HCT116 (cell line): ENCODE results near the gene CHST11. TPM values are rescaled to one million over a fixed set of nuclear protein-coding genes. Genes with fewer than 3 reads are reported as not detected.

ENCODE experiments used
- ATAC-seq: fragments of 200-7000 bp; cut with Tn5 transposase; 2 replicates; pipeline ENCODE4 v1.9.1; 2020; ENCODE audit warnings: mild to moderate bottlenecking, moderate library complexity
- BruUV-seq: library from RNA; stranded (reverse); fragments of 400-500 nt; replicated peaks from 2 replicates; lab custom pipeline; 2021; lab: Mats Ljungman, UMichigan
- CTCF ChIA-PET: fragments of 300-600 bp; sonication (Branson Sonifier 250); formaldehyde crosslinking; loops from one replicate; lab custom pipeline; 2021; ENCODE audit warnings: antibody characterized with exemption; lab: Charles Lee
- POLR2A ChIA-PET: fragments of 300-600, 350-600 bp; sonication (Branson Sonifier 250); formaldehyde crosslinking; loops from one replicate; lab custom pipeline; 2021; ENCODE audit warnings: antibody characterized with exemption; lab: Charles Lee
- RAD21 ChIA-PET, 2 experiments: fragments of 300-600 bp; sonication (Branson Sonifier 250); formaldehyde crosslinking; loops; one replicate each; lab custom pipeline; 2023; ENCODE audit warnings: low total read pairs in 2 of 2; ENCODE audit not compliant: uncharacterized antibody in 2 of 2, unreplicated experiment in 2 of 2, low non-redundant PET in 1 of 2; lab: Charles Lee
- DNase-seq: peaks from one replicate; pipeline ENCODE4 v3.0.0-alpha.2; 2010; ENCODE audit warnings: low read depth, low spot score
- H2AFZ ChIP-seq: fragments of 200-600 bp; shearing (Covaris generic), sonication (generic); 2 replicates; pipeline ENCODE4 v1.6.1; 2017; ENCODE audit warnings: low read depth, mixed run types, mixed read lengths, antibody characterized with exemption, low read length; ENCODE audit not compliant: poor library complexity, severe bottlenecking
- H3K27ac ChIP-seq: 2 replicates; pipeline ENCODE4 v1.5.1; 2012; ENCODE audit warnings: low read depth, low read length
- H3K27me3 ChIP-seq: fragments of 200-600 bp; sonication (generic); 2 replicates; pipeline ENCODE4 v1.6.1; 2016; ENCODE audit warnings: mixed run types, low read length, mixed read lengths; ENCODE audit not compliant: insufficient read depth
- H3K36me3 ChIP-seq, 2 experiments: fragments of 200-500 bp in 1 of 2; fragments of 200-600 bp in 1 of 2; sonication (Bioruptor generic) in 1 of 2; sonication (generic) in 1 of 2; 2 replicates each; pipeline versions ENCODE4 v1.5.1 to v1.6.1; 2014 to 2016; ENCODE audit warnings: low read length in 2 of 2, inconsistent platforms in 1 of 2, mixed read lengths in 1 of 2, mixed run types in 1 of 2; ENCODE audit not compliant: insufficient read depth in 2 of 2, control insufficient read depth in 1 of 2
- H3K4me1 ChIP-seq, 2 experiments: fragments of 200-600 bp in 1 of 2; sonication (generic) in 1 of 2; 2 replicates each; pipeline versions ENCODE4 v1.5.1 to v1.6.1; 2012 to 2017; ENCODE audit warnings: low read length in 2 of 2, inconsistent platforms in 1 of 2, mild to moderate bottlenecking in 1 of 2, mixed read lengths in 1 of 2, mixed run types in 1 of 2, moderate library complexity in 1 of 2; ENCODE audit not compliant: insufficient read depth in 2 of 2, control insufficient read depth in 1 of 2
- H3K4me2 ChIP-seq: fragments of 200-600 bp; sonication (generic); 2 replicates; pipeline ENCODE4 v1.6.1; 2017; ENCODE audit warnings: mixed run types, low read length, mixed read lengths
- H3K4me3 ChIP-seq, 2 experiments: fragments of 200-600 bp in 1 of 2; sonication (generic) in 1 of 2; replicated peaks in 1 of 2; 2 replicates each; pipeline ENCODE4 v1.5.1; 2011 to 2016; ENCODE audit warnings: low read length in 2 of 2, control low read depth in 1 of 2, low read depth in 1 of 2, mild to moderate bottlenecking in 1 of 2, mixed read lengths in 1 of 2, mixed run types in 1 of 2
- H3K79me2 ChIP-seq: fragments of 200-600 bp; sonication (generic); 2 replicates; pipeline ENCODE4 v1.6.1; 2017; ENCODE audit warnings: mild to moderate bottlenecking, mixed run types, low read length, moderate library complexity, mixed read lengths; ENCODE audit not compliant: insufficient read depth
- H3K9ac ChIP-seq: fragments of 200-600 bp; sonication (generic); 2 replicates; pipeline ENCODE4 v1.6.1; 2016; ENCODE audit warnings: low read length, mixed read lengths
- H3K9me2 ChIP-seq: fragments of 200-600 bp; sonication (generic), shearing (Covaris generic); 2 replicates; pipeline ENCODE4 v1.6.1; 2017; ENCODE audit warnings: mixed run types, mild to moderate bottlenecking, moderate library complexity; ENCODE audit not compliant: insufficient read depth
- H3K9me3 ChIP-seq, 2 experiments: fragments of 200-500 bp in 1 of 2; fragments of 200-600 bp in 1 of 2; sonication (Bioruptor generic) in 1 of 2; sonication (generic) in 1 of 2; 2 replicates each; pipeline ENCODE4 v1.6.1; 2014 to 2017; ENCODE audit warnings: low read length in 2 of 2, mixed read lengths in 2 of 2, inconsistent platforms in 1 of 2, low read depth in 1 of 2, mild to moderate bottlenecking in 1 of 2, mixed run types in 1 of 2, moderate library complexity in 1 of 2; ENCODE audit not compliant: control insufficient read depth in 1 of 2, insufficient read depth in 1 of 2
- H4K20me1 ChIP-seq: fragments of 200-600 bp; sonication (generic), shearing (Covaris generic); 2 replicates; pipeline ENCODE4 v1.6.1; 2017; ENCODE audit warnings: mixed run types, mild to moderate bottlenecking, moderate library complexity; ENCODE audit not compliant: insufficient read depth
- ATF3 ChIP-seq: IDR thresholded peaks from 2 replicates; pipeline ENCODE4 v1.6.1; 2012
- CBX3 ChIP-seq: IDR thresholded peaks from 2 replicates; pipeline ENCODE4 v1.6.1; 2012; ENCODE audit warnings: low read depth
- CEBPB ChIP-seq: IDR thresholded peaks from 2 replicates; pipeline ENCODE4 v1.6.1; 2012; ENCODE audit warnings: low read depth
- CTCF ChIP-seq, 3 experiments: fragments of 200-600 bp in 1 of 3; sonication (generic) in 1 of 3; IDR thresholded peaks in 2 of 3; conservative IDR thresholded peaks in 1 of 3; 2 replicates each; pipeline ENCODE4 v1.5.1; 2012 to 2017; ENCODE audit warnings: low read depth in 2 of 3, low read length in 2 of 3, antibody characterized with exemption in 1 of 3, borderline replicate concordance in 1 of 3, control low read depth in 1 of 3, mild to moderate bottlenecking in 1 of 3, mixed read lengths in 1 of 3, mixed run types in 1 of 3, moderate library complexity in 1 of 3; ENCODE audit not compliant: insufficient read depth in 1 of 3
- EGR1 ChIP-seq: IDR thresholded peaks from 2 replicates; pipeline ENCODE4 v1.6.1; 2012; ENCODE audit warnings: low read depth
- ELF1 ChIP-seq: IDR thresholded peaks from 2 replicates; pipeline ENCODE4 v1.6.1; 2012; ENCODE audit warnings: low read depth, borderline replicate concordance
- POLR2A ChIP-seq: IDR thresholded peaks from 2 replicates; pipeline ENCODE4 v1.7.0; 2011; ENCODE audit warnings: borderline replicate concordance; ENCODE audit not compliant: insufficient read depth, insufficient read length; ENCODE audit errors: extremely low read depth
- REST ChIP-seq: IDR thresholded peaks from 2 replicates; pipeline ENCODE4 v1.6.1; 2012; ENCODE audit warnings: low read depth
- SIN3A ChIP-seq: IDR thresholded peaks from 2 replicates; pipeline ENCODE4 v1.6.1; 2012; ENCODE audit warnings: low read depth
- SP1 ChIP-seq: IDR thresholded peaks from 2 replicates; pipeline ENCODE4 v1.6.1; 2012; ENCODE audit warnings: low read depth
- SRF ChIP-seq: IDR thresholded peaks from 2 replicates; pipeline ENCODE4 v1.6.1; 2012; ENCODE audit warnings: low read depth
- intact Hi-C: fragments of 100-400 bp; cut with micrococcal nuclease; formaldehyde crosslinking; loops from 2 replicates; pipeline ENCODE4 v1.10.0; 2022
- total RNA-seq: library from RNA; stranded (reverse); gene quantifications from one replicate; pipeline ENCODE4 v1.2.1, GENCODE V29; 2021; ENCODE audit not compliant: unreplicated experiment

CHST11 gene
- total RNA-seq, 1 experiment from 2014 or later, result 10.1 TPM

GRCh38 chr12:104565606-104566243 is 109.0 kb downstream of the CHST11 start (continued):
- TF ChIP-seq ATF3 (no peak), SIN3A (no peak), CBX3 (no peak), ELF1 (no peak), REST (no peak), POLR2A (no peak), SP1 (no peak)
- TF ChIP-seq, all 23 proteins: peak for 0

- DNase-seq, result no peak
- H3K4me2 ChIP-seq, result no peak overlapping the region
- TF ChIP-seq SRF, result no peak
- TF ChIP-seq CTCF (IDR thresholded peaks at IDR 0.05 in 2 of 3, conservative IDR thresholded peaks at IDR 0.05 in 1 of 3; ENCODE audit: borderline replicate concordance in 1 of 3, insufficient read depth in 1 of 3, low read depth in 2 of 3, low read length in 2 of 3), result no peak
- no peak for TF ChIP-seq CEBPB
- TF ChIP-seq EGR1, result no peak
- TF ChIP-seq CBX3, result no peak
- POLR2A ChIA-PET, result no interaction called here
- intact Hi-C loops, result no loop called here
- CTCF ChIA-PET, result no interaction called here
- H3K79me2 ChIP-seq, result no peaks in the 10 kb centered on the region
- H4K20me1 ChIP-seq, result no peaks in the 10 kb centered on the region
- no peaks in the 10 kb centered on the region for H3K36me3 ChIP-seq
- H3K9ac ChIP-seq, result no peak overlapping the region
- no peaks in the 10 kb centered on the region for H3K4me1 ChIP-seq
- no peaks in the 10 kb centered on the region for H3K9me2 ChIP-seq
- no TSS peak for BruUV-seq
- ATAC-seq, result no peak
- no peaks in the 10 kb centered on the region for H3K9me3 ChIP-seq
- no peak overlapping the region for H2AFZ ChIP-seq
- RAD21 ChIA-PET, result no interaction called here
- no peak overlapping the region for H3K4me3 ChIP-seq
- no peak overlapping the region for H3K27ac ChIP-seq
- no peaks in the 10 kb centered on the region for H3K27me3 ChIP-seq
Observed at GRCh38 chr12:104566244-104566993, 109.7 kb downstream of the CHST11 start.
